Mesenteric fat pad (tissue), 1 donor: ENCODE results near the gene TM4SF1. TPM values are rescaled to one million over a fixed set of nuclear protein-coding genes. Genes with fewer than 3 reads are reported as not detected.

Source experiments
- total RNA-seq: library from RNA; stranded (reverse); fragmentation: NEBNext Ultra II Directional; extraction: Animal tissue kit (Norgen Biotek cat#: 25700); gene quantifications from one replicate; pipeline ENCODE4 v1.2.1, GENCODE V29; 2021
- donor health status: DM: yes; HTN: yes; CAD: no.

TM4SF1 gene
- total RNA-seq, 1 donor from 2014 or later, result 87.8 TPM

Other genes starting within 250 kb of the TM4SF1 start
- 17.0 TPM for gene HPS3, start 248.0 kb downstream of the TM4SF1 start, total RNA-seq
- gene CP, start 155.8 kb downstream of the TM4SF1 start, total RNA-seq, result 17.5 TPM
- gene TM4SF18, start 44.0 kb downstream of the TM4SF1 start, total RNA-seq, result 12.3 TPM
- gene TM4SF4, start 97.0 kb upstream of the TM4SF1 start, total RNA-seq, result 1.7 TPM